T47D (cell line): ENCODE data around the gene ATP5ME.
A peak's percentile ranks its signal among the peaks of the same experiment; 100 is the strongest.
"Not testable (repeated sequence)": the region's sequence is repeated elsewhere in the genome, so short reads cannot be mapped to it uniquely, and the experiment has no call there.

Experiments used
- DNase-seq, 2 experiments: peaks; one replicate each; pipeline versions ENCODE4 v3.0.0 to v3.0.0-alpha.2; 2011 to 2012; ENCODE audit warnings: low read depth in 1 of 2, low spot score in 1 of 2
- JUND ChIP-seq: IDR thresholded peaks from 2 replicates; pipeline ENCODE4 v1.6.1; 2012; ENCODE audit warnings: low read depth
- in situ Hi-C: cut with HindIII; loops from 2 replicates; pipeline ENCODE4 v1.10.0; 2016; ENCODE audit warnings: low sequenced_read_pairs, low pct_unique_long_range_greater_than_20kb

Gene ATP5ME

GRCh38 chr4:710116-710515 is 36.0 kb upstream of the ATP5ME start:
- DNase-seq: no peak
- TF ChIP-seq JUND: no peak
- in situ Hi-C loops: no loop called here

- no peak for TF ChIP-seq JUND
- no peak for DNase-seq
- in situ Hi-C loops: no loop called here
These were observed 35.3 kb upstream of the ATP5ME start for GRCh38 chr4:709348-709747.

- in situ Hi-C loops: no loop called here
- no peak for TF ChIP-seq JUND
- DNase-seq: no peak
These were observed 34.5 kb upstream of the ATP5ME start for GRCh38 chr4:708631-708933.

GRCh38 chr4:707929-708630 is 34.0 kb upstream of the ATP5ME start:
- in situ Hi-C loops: no loop called here
- DNase-seq: no peak
- TF ChIP-seq JUND: no peak

GRCh38 chr4:706834-707598 is 32.9 kb upstream of the ATP5ME start:
- in situ Hi-C loops: no loop called here
- TF ChIP-seq JUND: no peak
- no peak for DNase-seq

GRCh38 chr4:706083-706633 is 32.1 kb upstream of the ATP5ME start:
- in situ Hi-C loops, DNase-seq: not testable (repeated sequence)

GRCh38 chr4:705278-706082 is 31.4 kb upstream of the ATP5ME start, which contains the start of gene PCGF3:
Gene PCGF3 (plus strand): TSS chr4:705832. CDS start chr4:733681, 27,849 bp downstream.
- no peak for TF ChIP-seq JUND
- in situ Hi-C loops: no loop called here

GRCh38 chr4:704971-705277 is 30.8 kb upstream of the ATP5ME start:
- no peak for TF ChIP-seq JUND
- in situ Hi-C loops: no loop called here

More at GRCh38 chr4:705278-706082, 31.4 kb upstream of the ATP5ME start, which contains the start of gene PCGF3:
- DNase-seq: peak; percentile 96 to 97

GRCh38 chr4:704198-704891 is 30.3 kb upstream of the ATP5ME start:
- TF ChIP-seq JUND: no peak
- no peak for DNase-seq
- in situ Hi-C loops: no loop called here

More at GRCh38 chr4:704971-705277, 30.8 kb upstream of the ATP5ME start:
- no peak for DNase-seq

GRCh38 chr4:703336-704197 is 29.5 kb upstream of the ATP5ME start:
- in situ Hi-C loops: no loop called here
- no peak for TF ChIP-seq JUND
- DNase-seq: no peak

- no peak for DNase-seq
- no peak for TF ChIP-seq JUND
- in situ Hi-C loops: no loop called here
These were observed 28.6 kb upstream of the ATP5ME start for GRCh38 chr4:702618-703048.
